A549 (cell line): ENCODE results near the gene IMMT. TPM values are rescaled to one million over a fixed set of nuclear protein-coding genes. Genes with fewer than 3 reads are reported as not detected.

Experiments used
- ATAC-seq, 2 experiments: fragments of 200-7000 bp in 1 of 2; fragments of >200 bp in 1 of 2; cut with Nextera tagmentation in 1 of 2; cut with Tn5 transposase in 1 of 2; 3 replicates each; pipeline versions ENCODE4 v1.8.0 to v1.9.1; 2018 to 2020; ENCODE audit warnings: mild to moderate bottlenecking in 1 of 2, moderate library complexity in 1 of 2
- CTCF ChIA-PET: fragments of 300-600 bp; sonication (Branson Sonifier 250); formaldehyde crosslinking; extraction: SDS; loops from one replicate; lab custom pipeline; 2021; ENCODE audit warnings: antibody characterized with exemption, inconsistent platforms; lab: Yijun Ruan, JAX
- POLR2A ChIA-PET: fragments of 350-600 bp; formaldehyde crosslinking; extraction: SDS; loops from one replicate; lab custom pipeline; 2021; ENCODE audit warnings: antibody characterized with exemption, inconsistent platforms; lab: Yijun Ruan, JAX
- DNase-seq, 2 experiments: peaks; one replicate each; pipeline versions ENCODE4 v3.0.0 to v3.0.0-alpha.2; 2011 to 2016; ENCODE audit warnings: low read depth in 1 of 2, low spot score in 1 of 2
- FAIRE-seq: peaks from 2 replicates; lab custom pipeline; 2011; peaks lifted over from hg19 to GRCh38; lab: Jason Lieb, UNC
- H3K27ac ChIP-seq, 2 experiments: fragments of >200 bp; sonication (Bioruptor Twin); formaldehyde crosslinking; 3 replicates each; pipeline ENCODE4 v1.5.1; 2016 to 2017
- H3K4me1 ChIP-seq: fragments of >200 bp; sonication (Bioruptor Twin); formaldehyde crosslinking; 3 replicates; pipeline ENCODE4 v1.6.1; 2016
- H3K4me2 ChIP-seq: fragments of >200 bp; sonication (Bioruptor Twin); formaldehyde crosslinking; 3 replicates; pipeline ENCODE4 v1.6.1; 2016
- H3K4me3 ChIP-seq: fragments of >200 bp; sonication (Bioruptor Twin); formaldehyde crosslinking; 3 replicates; pipeline ENCODE4 v1.5.1; 2016
- H3K9me3 ChIP-seq: fragments of >200 bp; sonication (Bioruptor Twin); formaldehyde crosslinking; 3 replicates; pipeline ENCODE4 v1.6.1; 2016
- BHLHE40 ChIP-seq: IDR thresholded peaks from 2 replicates; pipeline ENCODE4 v1.6.1; 2012; ENCODE audit warnings: low read depth, low read length, inconsistent platforms
- CEBPB ChIP-seq, 2 experiments: fragments of >200 bp in 1 of 2; sonication (Bioruptor Twin) in 1 of 2; formaldehyde crosslinking in 1 of 2; IDR thresholded peaks; 2 replicates each; pipeline ENCODE4 v1.6.1; 2012 to 2016
- CHD2 ChIP-seq: fragments of 150-350 bp; IDR thresholded peaks from 2 replicates; pipeline ENCODE4 v1.6.1; 2014; ENCODE audit warnings: low read length; ENCODE audit not compliant: partially characterized antibody
- CHD4 ChIP-seq: fragments of 200-600 bp; sonication (generic); IDR thresholded peaks from 2 replicates; pipeline ENCODE4 v1.6.1; 2016; ENCODE audit warnings: antibody characterized with exemption, mild to moderate bottlenecking, borderline replicate concordance
- EHF ChIP-seq: fragments of 250-450 bp; sonication (Bioruptor Pico); IDR thresholded peaks from 2 replicates; pipeline ENCODE4 v1.5.0; 2020; ENCODE audit warnings: mild to moderate bottlenecking
- EHMT2 ChIP-seq: fragments of 200-600 bp; sonication (generic); IDR thresholded peaks from 2 replicates; pipeline ENCODE4 v1.6.1; 2016; ENCODE audit warnings: antibody characterized with exemption, low read depth, mild to moderate bottlenecking, moderate library complexity
- ESRRA ChIP-seq: fragments of 150-350 bp; IDR thresholded peaks from 2 replicates; pipeline ENCODE4 v1.6.1; 2014; ENCODE audit warnings: mild to moderate bottlenecking, low read length, borderline replicate concordance
- FOXS1 ChIP-seq: fragments of 250-450 bp; sonication (Bioruptor Pico); IDR thresholded peaks from 2 replicates; pipeline ENCODE4 v1.5.0; 2020; ENCODE audit warnings: mild to moderate bottlenecking, moderate library complexity
- GATA3 ChIP-seq: IDR thresholded peaks from 2 replicates; pipeline ENCODE4 v1.6.1; 2012; ENCODE audit warnings: borderline replicate concordance
- HDAC2 ChIP-seq: fragments of 200-600 bp; sonication (generic); IDR thresholded peaks from 2 replicates; pipeline ENCODE4 v1.6.1; 2016
- HEYL ChIP-seq: fragments of 250-450 bp; sonication (Bioruptor Pico); IDR thresholded peaks from 2 replicates; pipeline ENCODE4 v1.8.0; 2021; ENCODE audit warnings: mild to moderate bottlenecking, moderate library complexity
- HOXA7 ChIP-seq: fragments of 250-450 bp; sonication (Bioruptor Pico); IDR thresholded peaks from 2 replicates; pipeline ENCODE4 v1.5.0; 2020; ENCODE audit warnings: mild to moderate bottlenecking, moderate library complexity
- HOXB5 ChIP-seq: fragments of 250-450 bp; sonication (Bioruptor Pico); IDR thresholded peaks from 2 replicates; pipeline ENCODE4 v1.5.0; 2020; ENCODE audit warnings: mild to moderate bottlenecking, moderate library complexity
- JUNB ChIP-seq: fragments of >200 bp; sonication (Bioruptor Twin); formaldehyde crosslinking; IDR thresholded peaks from 2 replicates; pipeline ENCODE4 v1.6.1; 2016
- MAZ ChIP-seq: fragments of 150-350 bp; IDR thresholded peaks from 2 replicates; pipeline ENCODE4 v1.6.1; 2014; ENCODE audit warnings: antibody characterized with exemption, low read depth, low read length, borderline replicate concordance
- MYC ChIP-seq: IDR thresholded peaks from 2 replicates; pipeline ENCODE4 v1.6.1; 2012; ENCODE audit warnings: mild to moderate bottlenecking, inconsistent platforms, low read length, improper control_type of control experiment, borderline replicate concordance
- NPAS2 ChIP-seq: fragments of 250-450 bp; sonication (Bioruptor Pico); IDR thresholded peaks from 2 replicates; pipeline ENCODE4 v1.8.0; 2022; ENCODE audit warnings: mild to moderate bottlenecking, moderate library complexity, borderline replicate concordance
- NR3C1 ChIP-seq: fragments of >200 bp; sonication (Bioruptor Twin); formaldehyde crosslinking; IDR thresholded peaks from 3 replicates; pipeline ENCODE4 v1.6.1; 2017
- POLR2A ChIP-seq: IDR thresholded peaks from 2 replicates; pipeline ENCODE4 v1.6.1; 2012; ENCODE audit warnings: mild to moderate bottlenecking, low read length
- POLR2AphosphoS2 ChIP-seq: conservative IDR thresholded peaks from 2 replicates; pipeline ENCODE4 v1.6.1; 2012; ENCODE audit warnings: low read length, improper control_type of control experiment, inconsistent platforms
- RCOR1 ChIP-seq: fragments of 150-350 bp; IDR thresholded peaks from 2 replicates; pipeline ENCODE4 v1.6.1; 2014; ENCODE audit warnings: antibody characterized with exemption, low read length, low read depth
- RNF2 ChIP-seq: fragments of 200-600 bp; sonication (generic); IDR thresholded peaks from 2 replicates; pipeline ENCODE4 v1.6.1; 2016; ENCODE audit warnings: low read depth, mild to moderate bottlenecking, antibody characterized with exemption, moderate library complexity, borderline replicate concordance
- SMC3 ChIP-seq: fragments of >200 bp; sonication (Bioruptor Twin); formaldehyde crosslinking; IDR thresholded peaks from 3 replicates; pipeline ENCODE4 v1.6.1; 2018; ENCODE audit warnings: inconsistent platforms
- TFCP2L1 ChIP-seq: fragments of 250-450 bp; sonication (Bioruptor Pico); IDR thresholded peaks from 2 replicates; pipeline ENCODE4 v1.5.0; 2021; ENCODE audit warnings: mild to moderate bottlenecking
- ZFP36 ChIP-seq: fragments of 450-650 bp; IDR thresholded peaks from 2 replicates; pipeline ENCODE4 v1.6.1; 2014; ENCODE audit warnings: borderline replicate concordance; ENCODE audit not compliant: partially characterized antibody
- WGBS: methylation state at CpG from one replicate; pipeline ENCODE4 v1.1.6; 2017; ENCODE audit errors: missing lambda C conversion rate; 5-methylcytosine and 5-hydroxymethylcytosine counted together
- polyA plus RNA-seq, 4 experiments: library from polyadenylated mRNA; depleted of rRNA in 3 of 4; stranded (reverse); fragments of >200 nt; fragmentation: RNase III in 1 of 4; extraction: RNeasy Plus Mini Kit Qiagen cat#74134 plus additional on column Dnase treatment in 1 of 4; gene quantifications; 2 replicates in 3 of 4; 3 replicates in 1 of 4; pipeline ENCODE4 v1.2.3, GENCODE V29; 2011 to 2017
- TF ChIP-seq, protein P1 (sequence below): fragments of 150-350 bp; IDR thresholded peaks from 2 replicates; pipeline ENCODE4 v1.6.1; 2014; ENCODE audit warnings: low read depth, mild to moderate bottlenecking, low read length
- TF ChIP-seq, protein P2 (sequence below): fragments of >200 bp; sonication (Bioruptor Twin); formaldehyde crosslinking; IDR thresholded peaks from 2 replicates; pipeline ENCODE4 v1.6.1; 2016
- TF ChIP-seq, protein P3 (sequence below): IDR thresholded peaks from 2 replicates; pipeline ENCODE4 v1.6.1; 2012; ENCODE audit warnings: low read depth, borderline replicate concordance
- TF ChIP-seq, protein P4 (sequence below): IDR thresholded peaks from 2 replicates; pipeline ENCODE4 v1.6.1; 2012
- TF ChIP-seq, protein P5 (sequence below): fragments of >200 bp; sonication (Bioruptor Twin); formaldehyde crosslinking; IDR thresholded peaks from 3 replicates; pipeline ENCODE4 v1.6.1; 2016

The IMMT gene
- polyA plus RNA-seq, 2 of the 4 experiments (the other 2 are of a cell fraction) = 101 to 126 TPM

DNA sequence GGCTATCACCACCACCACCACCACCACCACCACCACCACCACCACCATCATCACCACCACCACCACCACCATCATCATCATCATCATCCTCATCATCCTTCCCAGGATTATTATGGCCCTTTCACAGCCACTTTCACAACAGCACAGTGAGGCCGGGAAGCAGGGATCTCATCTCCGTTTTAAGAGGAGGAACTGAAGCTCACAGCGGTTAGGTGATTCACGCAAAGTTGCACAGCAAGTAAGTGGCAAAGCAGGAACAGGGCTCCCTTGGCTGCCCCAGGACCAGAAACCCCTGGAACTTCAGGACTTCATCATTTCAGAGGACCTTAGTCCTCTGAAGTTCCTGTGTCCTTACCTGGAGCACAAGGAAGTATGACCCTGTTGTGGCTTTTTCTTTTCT lies 30.8 kb upstream of the IMMT start:
- Histone ChIP-seq H3K9me3 (no peaks in the 10 kb centered on the region), H3K4me3 (no peak overlapping the region), H3K4me2 (no peak overlapping the region), H3K4me1 (no peaks in the 10 kb centered on the region)
- FAIRE-seq = no peak
- CTCF ChIA-PET = no interaction called here
- no peak for TF ChIP-seq BHLHE40
- TF ChIP-seq ESRRA = no peak
- no peak for TF ChIP-seq NR3C1
- no peak for TF ChIP-seq RNF2
- no peak for TF ChIP-seq GATA3
- TF ChIP-seq MAZ = no peak
- TF ChIP-seq, all 56 proteins: peak for 0
- POLR2A ChIA-PET = no interaction called here
- DNase-seq = no peak
- no peak overlapping the region for H3K27ac ChIP-seq
- no peak for ATAC-seq
- 88% methylated on average over 4 of the region's 4 CpGs for WGBS

DNA sequence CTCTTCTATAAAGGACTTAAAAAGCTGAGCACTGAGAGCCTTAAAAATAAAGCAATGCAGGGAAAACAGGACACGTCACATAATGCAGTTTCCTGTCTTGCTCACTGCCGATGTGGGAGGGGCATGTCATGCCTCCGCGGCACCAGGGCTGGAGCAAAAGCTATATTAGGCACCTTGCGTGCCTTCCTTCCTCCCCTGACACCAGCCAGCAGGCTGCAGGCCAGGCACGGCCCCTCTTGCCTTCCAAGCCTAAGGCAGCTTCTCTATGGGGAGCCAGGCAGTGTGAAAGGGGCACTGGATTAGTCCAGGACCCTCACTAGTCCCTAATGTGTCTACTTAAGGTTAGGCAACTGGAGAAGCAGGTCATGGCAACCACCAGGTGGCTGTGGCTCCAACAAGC lies 30.3 kb upstream of the IMMT start:
- WGBS = 69% methylated on average over 3 of the region's 6 CpGs
- Histone ChIP-seq H3K27ac (no peak overlapping the region), H3K4me2 (no peak overlapping the region), H3K4me3 (no peak overlapping the region)
- CTCF ChIA-PET = interaction anchor here (1.3 kb wide), 1 partner anchor 58 kb away, joined by 5 read pairs; no protein-coding TSS in a partner anchor
- no peak for DNase-seq
- POLR2A ChIA-PET = no interaction called here
- TF ChIP-seq, protein P1, sequence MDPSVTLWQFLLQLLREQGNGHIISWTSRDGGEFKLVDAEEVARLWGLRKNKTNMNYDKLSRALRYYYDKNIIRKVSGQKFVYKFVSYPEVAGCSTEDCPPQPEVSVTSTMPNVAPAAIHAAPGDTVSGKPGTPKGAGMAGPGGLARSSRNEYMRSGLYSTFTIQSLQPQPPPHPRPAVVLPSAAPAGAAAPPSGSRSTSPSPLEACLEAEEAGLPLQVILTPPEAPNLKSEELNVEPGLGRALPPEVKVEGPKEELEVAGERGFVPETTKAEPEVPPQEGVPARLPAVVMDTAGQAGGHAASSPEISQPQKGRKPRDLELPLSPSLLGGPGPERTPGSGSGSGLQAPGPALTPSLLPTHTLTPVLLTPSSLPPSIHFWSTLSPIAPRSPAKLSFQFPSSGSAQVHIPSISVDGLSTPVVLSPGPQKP = no peak
- TF ChIP-seq, protein P2, sequence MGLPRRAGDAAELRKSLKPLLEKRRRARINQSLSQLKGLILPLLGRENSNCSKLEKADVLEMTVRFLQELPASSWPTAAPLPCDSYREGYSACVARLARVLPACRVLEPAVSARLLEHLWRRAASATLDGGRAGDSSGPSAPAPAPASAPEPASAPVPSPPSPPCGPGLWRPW = no peak
- TF ChIP-seq TFCP2L1 (CRISPR knock-in tag) (no peak), HOXB5 (CRISPR knock-in tag) (no peak), JUNB (no peak), HEYL (CRISPR knock-in tag) (no peak), EHMT2 (no peak), SMC3 (no peak)
- TF ChIP-seq, protein P3, sequence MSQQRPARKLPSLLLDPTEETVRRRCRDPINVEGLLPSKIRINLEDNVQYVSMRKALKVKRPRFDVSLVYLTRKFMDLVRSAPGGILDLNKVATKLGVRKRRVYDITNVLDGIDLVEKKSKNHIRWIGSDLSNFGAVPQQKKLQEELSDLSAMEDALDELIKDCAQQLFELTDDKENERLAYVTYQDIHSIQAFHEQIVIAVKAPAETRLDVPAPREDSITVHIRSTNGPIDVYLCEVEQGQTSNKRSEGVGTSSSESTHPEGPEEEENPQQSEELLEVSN = no peak
- TF ChIP-seq, all 56 proteins: peak for 0
- H3K4me1 ChIP-seq = no peaks in the 10 kb centered on the region
- no peaks in the 10 kb centered on the region for H3K9me3 ChIP-seq
- FAIRE-seq (no peak), ATAC-seq (no peak)

DNA sequence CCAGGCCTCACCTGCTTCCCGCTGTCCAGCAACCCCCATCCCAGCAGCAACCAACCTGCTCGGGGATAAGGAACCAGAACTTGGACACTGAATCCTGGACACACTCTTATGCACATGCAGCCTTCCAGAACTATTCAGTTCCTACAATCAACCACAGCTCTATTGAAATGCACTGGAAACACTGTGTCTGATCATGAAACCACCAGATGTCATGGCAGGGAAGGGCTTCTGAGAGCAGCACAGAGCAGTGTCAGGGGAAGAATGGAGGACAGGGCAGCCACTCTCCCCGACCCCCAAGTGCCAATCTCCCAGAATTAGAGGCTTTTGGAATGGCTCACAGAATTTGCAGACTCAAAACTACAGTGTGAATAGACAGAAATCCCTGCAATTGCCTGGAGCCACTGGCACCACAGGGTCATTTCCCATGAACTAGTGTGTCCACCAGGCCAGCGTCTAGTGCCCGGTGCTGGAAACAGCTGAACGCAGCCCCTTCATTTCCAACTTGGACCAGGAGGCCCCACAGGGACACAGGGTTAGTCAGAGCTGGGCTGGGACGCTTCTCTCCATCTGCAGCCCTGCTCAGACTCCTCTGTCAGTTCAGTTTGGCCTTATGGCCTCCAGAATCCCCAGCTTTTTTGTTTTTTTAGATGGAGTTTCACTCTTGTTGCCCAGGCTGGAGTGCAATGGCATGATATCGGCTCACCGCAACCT lies 29.5 kb upstream of the IMMT start:
- no peaks in the 10 kb centered on the region for H3K9me3 ChIP-seq
- H3K4me1 ChIP-seq = no peaks in the 10 kb centered on the region
- ChIA-PET POLR2A (no interaction called here), CTCF (interaction anchor here (1.3 kb wide), 1 partner anchor 59 kb away, joined by 5 read pairs; no protein-coding TSS in a partner anchor)
- WGBS = 79% methylated on average over 9 of the region's 9 CpGs
- H3K4me3 ChIP-seq = no peak overlapping the region
- no peak for FAIRE-seq
- TF ChIP-seq NPAS2 (CRISPR knock-in tag) (no peak), HOXA7 (no peak), EHF (CRISPR knock-in tag) (no peak), CEBPB (IDR thresholded peaks at IDR 0.05) (no peak), RNF2 (no peak), HDAC2 (no peak), POLR2A (no peak), POLR2AphosphoS2 (no peak), MYC (no peak), FOXS1 (no peak), CHD2 (no peak), ZFP36 (no peak), HOXB5 (CRISPR knock-in tag) (no peak), RCOR1 (no peak), JUNB (no peak), CHD4 (no peak)
- TF ChIP-seq, protein P4, sequence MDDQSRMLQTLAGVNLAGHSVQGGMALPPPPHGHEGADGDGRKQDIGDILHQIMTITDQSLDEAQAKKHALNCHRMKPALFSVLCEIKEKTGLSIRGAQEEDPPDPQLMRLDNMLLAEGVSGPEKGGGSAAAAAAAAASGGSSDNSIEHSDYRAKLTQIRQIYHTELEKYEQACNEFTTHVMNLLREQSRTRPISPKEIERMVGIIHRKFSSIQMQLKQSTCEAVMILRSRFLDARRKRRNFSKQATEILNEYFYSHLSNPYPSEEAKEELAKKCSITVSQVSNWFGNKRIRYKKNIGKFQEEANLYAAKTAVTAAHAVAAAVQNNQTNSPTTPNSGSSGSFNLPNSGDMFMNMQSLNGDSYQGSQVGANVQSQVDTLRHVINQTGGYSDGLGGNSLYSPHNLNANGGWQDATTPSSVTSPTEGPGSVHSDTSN = no peak
- TF ChIP-seq, protein P5, sequence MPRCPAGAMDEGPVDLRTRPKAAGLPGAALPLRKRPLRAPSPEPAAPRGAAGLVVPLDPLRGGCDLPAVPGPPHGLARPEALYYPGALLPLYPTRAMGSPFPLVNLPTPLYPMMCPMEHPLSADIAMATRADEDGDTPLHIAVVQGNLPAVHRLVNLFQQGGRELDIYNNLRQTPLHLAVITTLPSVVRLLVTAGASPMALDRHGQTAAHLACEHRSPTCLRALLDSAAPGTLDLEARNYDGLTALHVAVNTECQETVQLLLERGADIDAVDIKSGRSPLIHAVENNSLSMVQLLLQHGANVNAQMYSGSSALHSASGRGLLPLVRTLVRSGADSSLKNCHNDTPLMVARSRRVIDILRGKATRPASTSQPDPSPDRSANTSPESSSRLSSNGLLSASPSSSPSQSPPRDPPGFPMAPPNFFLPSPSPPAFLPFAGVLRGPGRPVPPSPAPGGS = no peak
- H3K4me2 ChIP-seq = no peak overlapping the region
- no peak overlapping the region for H3K27ac ChIP-seq
- DNase-seq = no peak
- ATAC-seq = no peak
